H1 (cell line): Measurements from ENCODE around the gene KIF13A. TPM values are rescaled to one million over a fixed set of nuclear protein-coding genes. Genes with fewer than 3 reads are reported as not detected.

Experiments used
- CEBPB ChIP-seq: IDR thresholded peaks from 2 replicates; pipeline ENCODE4 v1.6.1; 2012; ENCODE audit warnings: low read depth, low read length
- CHD7 ChIP-seq: fragments of 300-600 bp; sonication (generic); IDR thresholded peaks from 2 replicates; pipeline ENCODE4 v1.7.1; 2012; ENCODE audit warnings: low read length, moderate library complexity, mild to moderate bottlenecking, inconsistent platforms; ENCODE audit not compliant: insufficient replicate concordance
- FOSL1 ChIP-seq: IDR thresholded peaks from 2 replicates; pipeline ENCODE4 v1.6.1; 2011; ENCODE audit warnings: mild to moderate bottlenecking, low read depth, low read length, moderate library complexity; ENCODE audit not compliant: insufficient read depth
- GTF2F1 ChIP-seq: IDR thresholded peaks from 2 replicates; pipeline ENCODE4 v1.6.1; 2012; ENCODE audit warnings: low read depth, low read length, improper control_type of control experiment, borderline replicate concordance
- RAD21 ChIP-seq, 2 experiments: IDR thresholded peaks in 1 of 2; conservative IDR thresholded peaks in 1 of 2; 2 replicates each; pipeline ENCODE4 v1.6.1; 2011; ENCODE audit warnings: low read depth in 2 of 2, low read length in 2 of 2, improper control_type of control experiment in 1 of 2, inconsistent platforms in 1 of 2, mild to moderate bottlenecking in 1 of 2, moderate library complexity in 1 of 2
- TAF1 ChIP-seq: IDR thresholded peaks from 2 replicates; pipeline ENCODE4 v1.6.1; 2011; ENCODE audit warnings: mild to moderate bottlenecking, low read depth, low read length
- polyA plus RNA-seq, 7 experiments: library from polyadenylated mRNA; depleted of rRNA in 3 of 7; stranded (reverse) in 5 of 7; unstranded in 2 of 7; fragments of >200 nt in 5 of 7; fragments of 200-250 nt in 2 of 7; gene quantifications; 1 replicate in 5 of 7; 2 replicates in 1 of 7; 4 replicates in 1 of 7; pipeline versions ENCODE4 v1.2.1 to v1.2.3, GENCODE V29; 2011 to 2013; ENCODE audit warnings: missing spikeins in 2 of 7, mixed read lengths in 2 of 7
- total RNA-seq: library from RNA; stranded (reverse); fragmentation: NEBNext Ultra II Directional; extraction: Animal tissue kit (Norgen Biotek cat#: 25700); gene quantifications from 2 replicates; pipeline ENCODE4 v1.2.1, GENCODE V29; 2021

Gene KIF13A
- total and polyA plus RNA-seq, 2 of the 8 experiments (the other 6 are each of a cell fraction or from before 2014, with no cell fraction given): 14.7 to 40.8 TPM

GRCh38 chr6:17928514-17929430, 58.7 kb downstream of the KIF13A start (continued):
- TF ChIP-seq CHD7 (no peak), RAD21 (IDR thresholded peaks at IDR 0.05 in 1 of 2, conservative IDR thresholded peaks at IDR 0.05 in 1 of 2; ENCODE audit: low read depth in 2 of 2, low read length in 2 of 2) (no peak), FOSL1 (no peak), TAF1 (no peak), GTF2F1 (no peak), CEBPB (no peak)
